NCI-H2196 treated with DMSO at 0.1 percent for 48 hours (cell line): ENCODE data around the gene MAEL.

Experiments
- DNase-seq: peaks from one replicate; lab custom pipeline; 2025; ENCODE audit not compliant: unreplicated experiment; lab: John Stamatoyannopoulos, UW

The MAEL gene

DNA sequence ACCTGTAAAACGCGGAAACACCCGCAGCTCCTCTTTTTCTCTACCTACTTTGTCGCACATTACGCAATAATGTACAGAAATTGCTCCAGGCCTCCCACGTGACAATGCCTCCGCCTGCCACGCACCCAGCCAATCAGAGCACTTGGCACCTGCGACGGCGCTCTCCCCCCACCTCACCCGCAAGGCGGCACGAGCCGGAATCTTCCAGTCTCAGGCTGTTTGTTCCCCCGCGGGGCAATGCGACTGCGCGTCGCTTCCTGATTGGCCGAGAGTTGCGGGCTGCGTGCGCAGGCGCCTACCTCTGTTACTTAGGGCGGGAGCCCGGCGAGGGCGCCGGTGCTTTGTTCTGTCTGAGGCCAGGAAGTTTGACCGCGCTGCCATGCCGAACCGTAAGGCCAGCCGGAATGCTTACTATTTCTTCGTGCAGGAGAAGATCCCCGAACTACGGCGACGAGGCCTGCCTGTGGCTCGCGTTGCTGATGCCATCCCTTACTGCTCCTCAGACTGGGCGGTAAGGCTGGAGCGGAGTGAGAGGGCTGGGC lies at the start of gene MAEL:
TSS of gene MAEL (plus strand) at position 307 of the 542 bp plus-strand sequence. CDS start at position 380, 73 bp downstream.
- DNase-seq = no peak

GRCh38 chr1:166939741-166940375 lies 49.2 kb upstream of the MAEL start:
- DNase-seq = no peak

DNA sequence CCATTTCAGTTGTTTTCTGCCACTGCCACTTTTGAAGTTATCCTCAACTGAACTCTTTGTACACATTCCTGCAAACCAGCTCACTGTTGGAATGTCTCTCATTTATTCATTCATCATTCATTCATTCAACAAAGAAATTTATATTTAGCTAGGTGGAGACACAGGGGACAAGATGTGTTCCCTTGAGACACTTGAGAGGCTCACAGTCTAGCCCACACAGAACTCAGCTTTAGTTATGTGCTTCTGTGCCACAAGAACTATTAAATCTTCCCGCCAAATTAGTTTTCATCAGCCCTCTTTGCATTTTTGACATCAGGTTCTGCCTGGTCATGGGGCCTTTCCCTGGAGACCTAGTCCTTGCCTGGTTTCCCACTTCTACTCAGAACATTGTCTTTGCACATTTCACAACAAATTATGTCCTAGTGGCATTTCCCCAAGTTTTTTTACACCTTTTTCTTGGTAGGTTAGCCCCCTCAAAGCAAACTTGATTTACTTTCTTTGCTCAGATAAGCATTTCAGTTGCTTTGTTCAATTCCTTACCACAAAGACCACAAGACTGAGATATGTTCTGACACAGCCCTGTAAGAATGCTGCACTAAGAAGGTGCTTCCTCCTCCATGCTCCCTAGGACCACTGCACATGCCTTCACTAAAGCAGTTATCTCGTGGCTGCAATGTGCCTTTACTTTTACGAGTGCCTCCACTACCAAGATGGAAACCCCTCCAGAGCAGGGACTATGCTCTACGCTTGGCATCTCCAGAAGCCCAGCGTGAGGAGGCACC lies 44.7 kb upstream of the MAEL start:
- no peak for DNase-seq

DNA sequence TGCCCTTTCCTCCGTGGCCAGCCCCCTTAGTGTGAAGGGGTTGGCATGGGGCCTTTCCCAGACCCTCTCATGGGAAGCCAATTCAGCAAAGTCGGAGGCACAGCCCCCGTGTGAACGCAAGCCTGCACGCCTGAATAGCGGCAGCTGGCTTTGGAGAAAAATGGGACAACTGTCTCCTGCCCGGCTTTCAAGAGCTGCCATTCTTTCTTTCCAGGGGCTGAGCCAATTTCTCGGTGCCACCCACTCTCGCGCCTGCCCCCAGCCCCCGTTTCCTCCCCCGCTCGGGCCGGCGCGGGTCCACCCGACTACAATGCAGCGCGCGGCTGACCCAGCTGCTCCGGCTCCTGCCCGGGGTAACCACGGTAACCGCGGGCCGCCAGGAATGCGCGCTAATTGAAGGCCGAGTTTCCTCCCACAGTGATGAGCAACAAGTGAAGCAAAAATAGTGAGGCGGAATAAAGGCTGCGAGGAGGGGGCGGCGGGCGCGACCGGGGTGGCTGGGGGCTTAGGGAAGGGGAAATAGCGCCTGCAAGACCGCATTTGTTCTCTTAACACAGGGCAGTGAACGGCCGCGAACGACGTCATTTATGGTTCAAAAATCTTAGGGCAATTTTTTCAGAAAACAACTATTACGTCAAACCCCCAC lies 41.6 kb upstream of the MAEL start:
- DNase-seq = peak; percentile 32

GRCh38 chr1:166948856-166949350 lies 40.2 kb upstream of the MAEL start:
- DNase-seq = no peak

DNA sequence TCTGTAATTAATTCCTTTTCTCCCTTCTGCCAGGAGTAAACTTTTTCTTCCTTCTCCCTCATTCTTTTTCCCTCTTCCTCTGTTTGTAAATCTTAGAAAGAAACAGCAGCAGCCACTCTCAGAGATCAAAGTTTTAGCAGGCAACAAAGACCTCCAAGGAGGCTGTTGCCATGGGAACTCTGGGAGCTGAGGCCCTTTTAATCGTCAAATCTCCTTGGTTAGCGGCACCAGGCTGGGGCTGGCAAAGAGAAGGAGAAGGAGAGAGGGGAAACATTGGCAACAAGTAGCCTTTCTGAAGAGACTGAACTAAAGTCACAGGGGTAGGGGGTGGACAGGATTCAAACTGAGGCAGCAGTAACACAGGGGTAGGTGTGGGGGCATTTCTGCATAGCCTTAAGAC lies 38.9 kb upstream of the MAEL start:
- DNase-seq = no peak

GRCh38 chr1:166951050-166951449 lies 38.0 kb upstream of the MAEL start:
- DNase-seq = no peak

GRCh38 chr1:166952002-166952746 lies 36.9 kb upstream of the MAEL start:
- no peak for DNase-seq

DNA sequence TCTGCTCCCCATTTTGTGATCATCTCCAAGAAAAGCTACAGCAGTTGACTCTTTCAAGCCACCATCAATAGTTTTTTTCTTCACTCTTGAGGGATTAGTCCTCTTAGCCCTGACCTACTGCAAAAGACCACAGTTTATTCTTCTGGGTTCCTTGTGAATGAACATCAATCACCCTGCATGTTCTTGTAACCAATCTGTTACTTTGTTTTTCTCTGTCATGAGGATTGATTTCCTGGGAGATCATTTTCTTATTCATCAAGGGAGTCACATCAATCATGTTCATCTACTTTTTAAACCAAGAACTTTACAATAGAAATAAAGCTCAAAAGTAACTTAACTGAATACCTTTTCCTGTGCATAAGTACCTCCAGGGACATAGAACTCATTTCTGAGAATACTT lies 35.6 kb upstream of the MAEL start:
- DNase-seq = no peak

- DNase-seq = no peak
Observed at GRCh38 chr1:166956057-166956850, 32.8 kb upstream of the MAEL start.

GRCh38 chr1:166956872-166957271 lies 32.2 kb upstream of the MAEL start:
- DNase-seq = no peak

DNA sequence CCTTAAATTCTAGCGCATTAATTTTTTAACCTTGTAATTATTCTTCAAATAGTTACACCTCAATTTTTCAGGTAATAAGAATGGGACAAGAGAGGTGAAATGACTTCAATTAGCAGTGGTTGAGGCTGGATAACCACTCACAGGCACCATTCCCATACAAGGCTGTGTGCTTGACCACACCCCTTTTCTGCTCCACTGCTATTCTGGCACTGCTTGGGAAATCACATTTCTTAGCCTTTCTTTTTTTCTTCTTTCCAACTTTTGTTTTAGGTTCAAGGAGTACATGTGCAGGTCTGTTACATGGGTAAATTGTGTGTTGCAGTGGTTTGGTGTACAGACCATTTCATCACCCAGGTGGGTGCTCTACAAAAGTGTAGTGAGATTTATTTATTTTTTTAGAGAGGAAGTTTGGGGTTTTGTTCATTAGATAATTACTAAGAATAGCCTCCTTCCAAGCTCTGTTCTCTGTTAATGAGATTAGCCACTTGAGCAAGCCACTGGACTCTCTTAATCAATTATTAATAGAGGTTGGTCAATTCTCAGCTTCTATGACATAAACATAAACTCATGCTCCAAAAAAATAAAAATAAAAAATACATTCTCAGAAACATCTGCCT lies 28.1 kb upstream of the MAEL start:
- DNase-seq = no peak

GRCh38 chr1:166969074-166969677 lies 19.9 kb upstream of the MAEL start:
- no peak for DNase-seq

DNA sequence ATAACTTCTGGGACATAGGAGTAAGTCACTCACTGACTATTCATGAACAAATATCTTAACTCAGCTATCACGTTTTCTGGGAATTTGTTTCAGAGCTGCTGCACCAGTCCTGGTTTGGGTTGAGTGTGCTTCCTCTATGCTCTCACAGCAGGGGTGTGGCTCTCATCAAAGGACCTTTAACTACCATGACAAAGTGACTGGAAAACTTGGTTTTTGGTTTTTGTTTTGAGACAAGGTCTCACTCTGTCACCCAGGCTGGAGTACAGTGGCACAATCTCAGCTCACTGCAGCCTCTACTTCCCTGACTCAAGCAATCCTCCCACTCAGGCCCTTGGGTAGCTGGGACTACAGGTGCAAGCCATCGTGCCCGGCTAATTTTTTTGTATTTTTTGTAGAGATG lies 17.8 kb upstream of the MAEL start:
- no peak for DNase-seq

DNA sequence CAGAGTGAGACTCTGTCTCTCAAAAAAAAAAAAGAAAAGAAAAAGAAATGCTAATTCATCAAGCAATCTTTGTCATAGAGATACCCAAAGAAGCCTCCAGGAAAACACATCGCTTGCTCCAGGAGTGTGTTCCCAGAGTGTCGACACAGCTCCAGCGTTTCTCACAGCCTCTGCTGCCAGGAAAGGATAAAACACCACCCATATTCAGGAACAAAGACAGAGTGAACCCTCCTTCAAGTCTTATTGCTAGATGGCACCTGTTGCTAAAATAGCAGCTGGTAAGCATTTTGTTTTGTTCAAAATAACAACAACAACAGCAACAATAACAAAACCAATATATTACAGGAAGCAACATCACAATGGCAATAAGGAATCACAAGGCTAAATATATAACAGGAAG lies 16.9 kb upstream of the MAEL start:
- DNase-seq = no peak

GRCh38 chr1:166972826-166973225 lies 16.3 kb upstream of the MAEL start:
- no peak for DNase-seq

- no peak for DNase-seq
Observed at GRCh38 chr1:166974647-166975345, 14.3 kb upstream of the MAEL start.

- DNase-seq = no peak
Observed at GRCh38 chr1:166975361-166976129, 13.5 kb upstream of the MAEL start, which contains the start of gene ILDR2. TSS of gene ILDR2 (minus strand) at chr1:166975540. CDS start at chr1:166975268, 272 bp downstream.
